HG03103 (cell line): ENCODE results near the gene PRORP.
"Not testable (repeated sequence)": the region's sequence is repeated elsewhere in the genome, so short reads cannot be mapped to it uniquely, and the experiment has no call there.

ENCODE experiments used
- ATAC-seq: cut with Tn5 transposase; IDR thresholded peaks from one replicate; pipeline ENCODE4 v1.9.1; 2021; ENCODE audit warnings: low read depth; ENCODE audit not compliant: unreplicated experiment

Gene PRORP

DNA sequence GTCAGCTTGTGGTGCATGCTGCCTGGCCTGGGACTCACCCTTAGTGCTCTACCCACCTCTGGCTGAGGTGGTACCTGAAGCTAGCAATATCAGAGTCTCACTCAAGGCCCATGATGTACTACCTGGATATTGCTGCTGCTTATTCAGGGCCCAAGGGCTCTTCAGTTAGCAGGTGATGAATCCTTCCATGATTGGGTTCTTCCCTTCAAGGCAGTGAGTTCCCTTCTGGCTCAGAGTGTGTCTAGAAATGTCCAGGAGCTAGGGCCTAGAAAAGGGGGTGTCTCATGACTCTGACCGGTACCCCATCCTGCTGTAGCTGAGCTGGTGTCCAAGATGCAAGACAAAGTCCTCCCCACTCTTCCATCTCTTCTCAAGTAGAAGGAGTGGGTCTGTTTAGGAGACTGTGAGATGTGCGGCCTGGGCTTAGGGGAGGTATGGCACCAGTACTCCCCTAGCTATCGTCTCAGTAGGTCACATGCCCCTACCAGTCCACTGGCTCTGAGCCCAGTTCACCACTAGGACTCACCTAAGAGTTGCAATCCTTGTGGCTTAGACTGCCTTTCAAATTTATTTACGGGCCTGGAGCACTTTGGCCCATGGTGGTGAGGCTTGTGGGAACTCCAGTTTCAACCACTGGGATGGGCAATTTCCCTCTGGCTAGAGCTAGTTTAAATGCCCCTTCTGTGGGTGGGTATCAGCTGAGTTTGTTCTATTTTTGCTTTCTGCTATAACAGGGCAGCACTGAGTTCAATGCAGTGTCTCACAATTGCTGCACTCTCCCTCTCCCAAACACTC lies 12.2 kb downstream of the PRORP start:
- no peak for ATAC-seq

DNA sequence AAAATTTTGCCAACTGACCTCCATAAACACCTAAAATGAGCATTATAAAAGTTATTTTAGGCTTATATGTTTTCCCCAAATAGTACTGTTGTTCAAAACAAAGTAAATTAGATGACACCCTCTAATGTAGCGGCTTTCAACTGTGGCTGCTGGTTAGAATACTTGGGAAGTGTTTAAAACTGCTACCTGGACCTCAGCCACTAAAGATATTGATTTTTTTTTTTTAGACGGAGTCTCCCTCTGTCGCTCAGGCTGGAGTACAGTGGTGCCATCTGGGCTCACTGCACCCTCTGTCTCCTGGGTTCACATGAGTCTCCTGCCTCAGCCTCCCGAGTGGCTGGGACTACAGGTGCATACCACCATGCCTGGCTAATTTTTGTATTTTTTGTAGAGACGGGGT lies 16.2 kb downstream of the PRORP start:
- ATAC-seq, result no peak

DNA sequence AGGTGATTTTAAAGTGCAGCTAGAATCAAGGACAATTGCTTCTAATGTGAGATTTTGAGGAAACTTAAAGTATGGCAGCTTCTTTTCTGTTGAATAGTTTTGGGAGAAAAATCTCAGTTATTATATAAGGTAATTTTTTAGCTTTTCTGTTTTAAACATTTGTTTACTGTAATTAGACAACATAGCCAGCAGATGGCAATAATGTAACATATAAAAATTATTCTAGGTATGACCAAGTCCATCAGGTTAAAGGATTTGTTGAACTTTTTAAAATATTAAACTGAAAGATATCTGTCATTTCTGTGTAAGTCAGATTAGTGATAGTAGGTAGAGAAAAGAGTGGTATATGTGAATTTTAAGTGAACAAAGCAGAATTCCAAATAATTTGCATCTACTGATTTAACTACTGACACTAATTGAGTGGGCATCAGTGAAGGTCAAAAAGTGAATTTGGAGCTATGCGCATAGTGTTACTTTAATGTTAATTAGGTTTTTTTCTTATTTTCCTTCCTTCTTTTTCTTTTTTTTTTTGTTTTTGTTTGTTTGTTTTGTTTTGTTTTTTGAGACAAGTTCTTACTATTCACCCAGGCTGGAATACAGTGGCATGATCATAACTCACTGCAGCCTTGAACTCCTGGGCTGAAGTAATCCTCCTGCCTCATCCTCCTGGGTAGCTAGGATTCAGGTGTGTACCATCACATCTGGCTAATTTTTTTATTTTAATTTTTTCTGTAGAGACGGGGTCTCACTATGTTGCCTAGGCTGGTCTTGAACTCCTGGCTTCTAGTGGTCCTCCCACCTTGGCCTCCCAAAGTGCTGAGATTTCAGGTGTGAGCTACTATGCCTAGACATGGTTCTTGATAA lies 18.6 kb downstream of the PRORP start:
- no peak for ATAC-seq

DNA sequence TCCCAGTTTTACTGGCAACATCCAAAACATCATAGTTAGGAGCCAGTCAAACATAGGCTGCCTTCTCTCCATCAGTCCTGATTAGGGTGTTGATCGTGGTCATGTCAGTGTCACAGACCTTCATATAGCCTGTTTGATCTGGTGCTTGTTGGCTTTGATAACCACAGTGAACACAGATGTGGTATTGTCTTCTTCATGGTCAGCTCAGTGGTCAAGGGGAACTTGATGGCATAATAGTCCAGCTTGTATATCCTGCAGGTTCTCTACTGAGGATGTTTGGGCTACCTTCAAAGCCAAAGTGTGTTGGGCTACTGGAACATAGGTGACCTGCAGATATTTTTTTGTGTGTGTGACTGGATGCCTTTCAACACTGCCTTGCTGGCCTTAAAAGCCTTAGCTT lies 21.7 kb downstream of the PRORP start:
- ATAC-seq, result no peak

DNA sequence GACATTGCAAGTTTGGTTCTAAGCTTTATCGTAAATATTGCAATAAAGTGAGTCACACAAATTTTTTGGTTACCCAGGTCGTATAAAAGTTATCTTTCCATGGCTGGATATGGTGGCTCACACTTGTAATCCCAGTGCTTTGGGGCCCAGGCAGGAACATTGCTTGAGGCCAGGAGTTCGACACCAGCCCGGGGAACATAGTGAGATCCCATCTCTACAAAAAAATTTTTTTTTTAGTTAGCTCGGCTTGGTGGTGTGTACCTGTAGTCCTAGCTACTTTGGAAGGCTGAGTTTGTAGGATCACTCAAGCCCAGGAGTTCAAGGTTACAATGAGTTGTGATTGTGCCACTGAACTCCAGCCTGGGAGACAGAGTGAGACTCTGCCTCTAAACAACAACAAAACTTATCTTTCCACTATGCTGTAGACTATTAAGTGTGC lies 24.4 kb downstream of the PRORP start:
- ATAC-seq, result no peak

DNA sequence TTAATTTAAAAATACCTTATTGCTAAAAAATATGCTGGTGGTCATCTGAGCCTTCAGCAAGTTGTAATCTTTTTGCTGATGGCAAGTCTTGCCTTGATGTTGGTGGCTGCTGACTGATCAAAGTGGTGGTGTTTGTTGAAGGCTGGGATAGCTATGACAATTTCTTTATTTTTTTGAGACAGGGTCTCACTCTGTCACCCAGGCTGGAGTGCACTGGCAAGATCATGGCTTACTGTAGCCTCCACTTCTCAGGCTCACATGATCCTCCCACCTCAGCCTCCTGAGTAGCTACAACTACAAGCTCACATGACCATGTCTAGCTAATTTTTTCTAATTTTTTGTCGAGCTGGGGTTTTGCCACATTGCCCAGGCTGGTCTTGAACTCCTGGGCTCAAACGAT lies 24.8 kb downstream of the PRORP start:
- ATAC-seq, result no peak

DNA sequence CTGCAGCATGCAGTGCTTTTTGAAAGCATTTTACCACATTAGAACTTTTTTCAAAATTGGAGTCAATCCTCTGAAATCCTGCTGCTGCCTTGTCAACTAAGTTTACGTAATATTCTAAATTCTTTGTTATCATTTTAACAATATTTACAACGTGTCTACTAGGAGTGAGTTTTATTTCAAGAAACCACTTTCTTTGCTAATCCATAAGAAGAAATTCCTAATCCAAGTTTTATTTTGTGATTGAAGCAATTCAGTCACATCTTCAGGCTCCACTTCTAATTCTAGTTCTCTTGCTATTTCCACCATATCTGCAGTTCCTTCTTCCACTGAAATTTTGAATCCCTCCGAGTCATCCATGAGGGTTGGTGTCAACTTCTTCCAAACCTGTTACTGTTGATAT lies 25.4 kb downstream of the PRORP start:
- no peak for ATAC-seq

DNA sequence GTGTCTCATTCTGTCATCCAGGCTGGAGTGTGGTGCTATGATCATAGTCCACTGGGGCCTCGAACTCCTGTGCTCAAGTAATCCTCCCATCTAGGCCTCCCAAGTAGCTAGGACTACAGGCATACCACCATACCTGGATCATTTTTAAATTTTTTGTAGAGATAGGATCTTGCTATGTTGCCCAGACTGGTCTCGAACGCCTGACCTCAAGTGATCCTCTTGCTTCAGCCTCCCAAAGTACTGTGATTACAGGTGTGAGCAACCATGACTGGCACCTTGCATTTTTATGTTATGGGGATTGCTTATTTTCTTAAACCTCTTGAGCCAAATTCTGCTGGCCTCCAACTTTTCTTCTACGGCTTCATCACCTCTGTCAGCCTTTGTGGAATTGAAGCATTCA lies 26.9 kb downstream of the PRORP start:
- ATAC-seq, result no peak

DNA sequence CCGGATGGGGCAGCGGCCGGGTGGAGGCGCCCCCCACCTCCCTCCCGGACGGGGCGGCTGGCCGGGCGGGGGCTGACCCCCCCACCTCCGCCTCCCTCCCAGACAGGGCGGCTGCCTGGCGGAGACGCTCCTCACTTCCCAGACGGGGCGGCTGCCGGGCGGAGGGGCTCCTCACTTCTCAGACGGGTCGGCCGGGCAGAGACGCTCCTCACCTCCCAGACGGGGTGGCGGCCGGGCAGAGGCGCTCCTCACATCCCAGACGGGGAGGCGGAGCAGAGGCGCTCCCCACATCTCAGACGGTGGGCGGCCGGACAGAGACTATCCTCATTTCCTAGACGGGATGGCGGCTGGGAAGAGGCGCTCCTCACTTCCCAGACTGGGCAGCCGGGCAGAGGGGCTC lies 30.2 kb downstream of the PRORP start:
- not testable (repeated sequence) for ATAC-seq

DNA sequence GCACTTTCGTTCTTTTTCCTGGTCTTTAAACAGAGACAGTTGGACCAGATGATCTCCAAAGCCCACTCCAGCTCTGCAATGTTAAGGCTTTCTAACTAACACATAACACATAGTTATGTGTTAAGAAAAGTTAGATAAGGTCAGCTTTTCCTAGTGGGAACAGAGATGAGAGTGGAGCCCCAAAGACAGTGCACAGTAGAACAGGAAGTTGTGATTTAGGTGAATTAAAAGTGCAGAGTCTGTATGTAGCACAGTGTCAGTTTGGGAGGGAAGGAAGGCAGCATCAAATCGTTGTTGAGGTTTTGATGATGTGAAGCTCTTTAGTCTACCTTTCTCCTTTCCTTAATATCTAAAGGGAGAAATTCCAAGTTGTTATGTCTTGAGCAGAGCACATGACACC lies 31.7 kb downstream of the PRORP start:
- no peak for ATAC-seq

DNA sequence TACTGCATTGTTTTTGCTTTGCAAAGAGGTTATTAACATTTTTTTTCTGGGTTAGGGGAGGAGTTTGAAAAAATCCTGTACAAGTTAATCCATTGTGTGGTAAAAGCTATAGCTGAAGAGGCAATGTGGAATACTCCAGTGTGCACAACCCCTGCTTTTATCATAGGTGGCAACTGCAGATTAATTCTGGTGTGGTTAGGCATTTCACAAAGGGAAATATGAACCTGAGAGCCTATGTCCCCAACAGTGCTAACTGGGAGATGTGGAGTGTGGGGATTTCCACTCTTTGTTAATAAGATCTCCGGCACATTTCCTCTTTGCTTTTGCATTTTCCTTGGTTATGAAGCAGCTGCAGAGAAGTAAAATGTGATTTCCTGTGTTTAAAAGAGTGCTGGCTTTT lies 33.6 kb downstream of the PRORP start:
- no peak for ATAC-seq

DNA sequence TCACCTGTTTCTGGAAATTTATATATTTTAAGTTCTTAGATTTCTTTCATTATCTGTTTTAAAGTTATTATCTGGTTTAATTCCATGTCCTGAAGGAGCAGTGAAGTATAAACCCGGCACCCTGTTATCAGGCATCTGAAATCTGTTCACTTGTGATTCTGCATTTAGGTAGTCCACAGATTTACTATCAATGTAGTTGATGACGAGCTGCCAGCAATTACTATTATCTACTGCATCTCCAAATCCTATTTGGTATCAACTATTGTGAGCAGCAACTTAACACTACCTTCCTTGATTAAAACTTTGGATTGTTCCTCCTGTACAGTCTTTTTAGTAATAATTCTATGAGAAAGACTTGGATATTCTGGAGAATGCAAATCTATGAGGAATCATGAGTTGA lies 36.1 kb downstream of the PRORP start:
- no peak for ATAC-seq

DNA sequence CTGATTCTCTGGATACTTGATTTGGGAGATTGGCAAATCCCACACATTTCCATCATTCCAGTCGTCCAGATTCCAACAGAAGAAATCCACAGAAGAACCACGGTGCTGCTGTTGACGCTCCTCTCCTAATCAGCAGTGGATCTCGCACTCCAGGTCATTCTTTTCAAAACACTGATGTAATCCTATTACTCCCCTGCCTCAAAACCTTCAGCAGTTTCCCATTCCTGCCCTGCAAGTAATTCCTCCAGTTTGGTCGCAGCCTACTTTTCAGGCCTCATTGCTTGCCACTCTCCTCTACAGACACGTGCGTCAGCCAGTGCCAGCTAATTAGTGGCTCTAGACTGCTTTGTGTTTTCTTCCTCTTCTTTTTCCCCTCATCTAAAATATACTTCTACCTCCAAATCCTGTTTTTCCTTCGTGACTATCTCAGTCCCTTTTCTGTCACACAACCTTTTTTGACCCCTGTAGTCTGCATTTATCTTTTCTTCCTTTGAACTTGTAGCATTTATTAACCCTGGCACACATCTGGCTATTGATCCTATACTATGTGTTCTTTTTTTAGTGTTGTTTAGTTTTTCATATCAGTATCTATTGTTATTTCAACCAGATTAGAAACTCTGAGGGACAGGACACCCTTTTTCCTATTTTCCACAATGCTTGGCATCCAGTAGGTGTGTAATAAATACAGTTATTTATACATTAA lies 36.8 kb downstream of the PRORP start:
- no peak for ATAC-seq

DNA sequence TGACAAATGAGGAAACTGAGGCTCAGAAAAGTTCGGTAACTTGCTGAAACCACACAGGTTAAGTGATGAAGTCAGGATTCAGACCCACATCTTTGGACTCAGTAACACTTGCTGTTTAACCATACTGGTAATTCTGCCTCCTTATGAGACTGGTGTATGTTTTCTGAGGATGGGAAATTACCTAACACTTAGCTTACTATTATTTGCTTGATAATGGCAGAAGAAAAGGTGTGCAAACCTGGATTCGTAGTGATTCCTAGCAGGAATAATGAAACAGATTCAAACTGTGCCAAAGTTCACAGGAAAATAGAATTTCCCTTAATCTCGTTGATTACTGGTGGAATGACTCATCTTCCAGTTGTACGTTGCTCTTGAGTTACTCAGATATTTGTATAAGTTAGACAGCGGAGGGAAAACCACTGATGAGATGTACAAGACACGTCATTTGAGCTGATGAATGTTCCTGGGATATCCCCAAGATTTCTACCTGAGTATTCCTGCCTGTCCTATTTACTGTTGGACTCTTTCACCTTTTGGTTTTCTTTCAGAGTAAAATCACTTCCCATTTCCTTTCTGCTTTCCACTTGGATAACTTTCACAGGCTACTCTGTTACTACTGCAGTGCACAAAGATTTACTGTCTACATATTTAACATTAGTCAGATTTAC lies 37.5 kb downstream of the PRORP start:
- ATAC-seq, result no peak

DNA sequence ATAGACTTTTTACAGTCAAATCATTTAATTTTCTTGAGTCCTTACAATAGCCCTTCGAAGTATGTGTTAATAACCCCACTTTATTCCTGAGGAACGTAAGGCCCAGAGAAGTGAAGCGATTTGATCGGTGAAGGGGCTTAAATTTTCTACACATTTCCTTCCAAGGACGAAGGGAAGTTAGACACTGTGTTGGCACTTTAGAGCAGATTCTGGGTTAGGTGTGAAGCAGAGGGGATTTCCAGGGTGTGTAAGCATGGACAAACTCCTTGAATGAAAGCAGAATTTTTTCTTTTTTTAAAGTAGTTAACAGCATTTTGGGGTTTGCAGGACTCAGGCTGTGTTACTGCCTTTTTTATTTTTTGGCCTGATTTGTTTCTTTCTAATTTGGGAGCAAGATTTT lies 38.9 kb downstream of the PRORP start:
- ATAC-seq, result no peak

DNA sequence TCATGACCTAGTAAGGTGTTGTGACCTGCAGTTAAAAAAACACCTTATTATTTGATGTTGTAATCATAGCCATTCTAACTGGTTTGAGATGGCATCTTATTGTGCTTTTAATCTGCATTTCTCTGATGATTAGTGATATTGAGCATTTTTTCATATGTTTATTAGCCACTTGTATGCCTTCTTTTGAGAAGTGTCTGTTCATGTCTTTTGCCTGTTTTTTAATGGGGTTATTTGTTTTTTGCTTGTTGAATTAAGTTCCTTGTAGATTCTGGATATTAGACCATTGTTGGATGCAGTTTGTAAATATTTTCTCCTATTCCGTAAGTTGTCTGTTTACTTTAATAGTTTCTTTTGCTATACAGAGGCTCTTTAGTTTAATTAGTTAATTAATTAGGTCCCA lies 41.0 kb downstream of the PRORP start:
- ATAC-seq, result no peak

DNA sequence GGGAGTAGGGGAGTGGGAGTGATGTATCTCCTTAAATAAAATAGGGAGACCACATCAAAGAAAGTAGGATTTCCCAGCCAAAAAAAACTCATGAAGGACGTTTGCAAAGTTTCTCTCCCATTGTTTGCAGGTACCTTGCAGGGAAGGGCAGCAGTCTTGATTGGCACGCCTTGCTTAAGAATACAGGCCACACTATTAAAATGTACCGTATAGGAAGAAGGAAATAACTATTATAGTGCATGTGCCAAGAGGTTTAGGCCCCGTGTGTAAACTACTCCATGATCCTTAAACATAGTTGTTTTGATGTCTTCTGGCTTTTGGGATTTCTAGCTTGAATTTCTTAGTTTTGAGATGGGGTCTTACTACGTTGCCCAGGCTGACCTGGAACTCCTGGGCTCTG lies 42.5 kb downstream of the PRORP start:
- no peak for ATAC-seq

DNA sequence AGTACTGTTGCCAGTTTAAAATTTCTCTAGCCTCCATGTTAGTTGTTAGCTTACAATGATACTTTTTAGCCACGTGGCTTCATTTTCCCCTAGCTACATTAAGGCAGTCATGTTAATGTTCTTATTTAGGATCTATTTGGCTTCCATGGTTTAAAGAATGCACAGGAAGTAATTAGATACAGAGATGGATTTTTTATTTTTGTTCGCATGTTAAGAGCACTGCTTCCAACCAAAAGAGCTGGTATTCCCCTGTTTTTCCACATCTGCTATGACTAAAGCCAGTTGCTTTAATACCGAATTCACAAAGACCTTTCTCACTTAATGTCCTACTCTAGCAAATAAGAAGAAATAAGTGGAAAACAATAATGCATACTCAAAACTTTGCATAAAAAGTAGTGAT lies 45.1 kb downstream of the PRORP start:
- ATAC-seq, result no peak
